HG03135 (cell line): ENCODE measurements around the gene NEXN.
A peak's percentile ranks its signal among the peaks of the same experiment; 100 is the strongest.

Source experiments
- ATAC-seq: cut with Tn5 transposase; IDR thresholded peaks from one replicate; pipeline ENCODE4 v1.9.1; 2021; ENCODE audit warnings: mild to moderate bottlenecking, moderate library complexity; ENCODE audit not compliant: unreplicated experiment

The NEXN gene

GRCh38 chr1:77888081-77888780 is at the start of gene NEXN:
NEXN (plus strand) TSS chr1:77888624; CDS start chr1:77916107, 27,483 bp downstream.
- ATAC-seq: peak; percentile 30

- ATAC-seq: no peak
These were observed 46.9 kb upstream of the NEXN start for GRCh38 chr1:77841574-77841973.

DNA sequence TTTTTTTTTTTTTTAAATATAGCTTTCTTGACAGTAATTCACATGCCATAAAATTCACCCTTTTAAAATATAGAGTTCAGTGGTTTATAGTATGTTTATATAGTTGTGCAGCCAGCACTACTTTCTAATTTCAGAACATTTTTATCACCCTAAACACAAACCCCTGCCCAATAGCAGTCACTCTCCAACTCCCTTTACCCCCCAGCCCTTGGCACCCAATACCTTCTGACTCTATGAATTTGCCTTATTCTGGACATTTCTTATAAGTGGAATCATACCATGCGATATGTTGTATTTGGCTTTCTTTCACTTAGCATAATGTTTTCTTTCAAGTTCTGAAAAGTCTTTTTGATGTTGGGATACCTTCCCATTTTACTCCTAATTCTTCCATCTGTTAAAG is 42.5 kb upstream of the NEXN start:
- ATAC-seq: no peak

- ATAC-seq: no peak
These were observed 41.5 kb upstream of the NEXN start for GRCh38 chr1:77846966-77847365.

GRCh38 chr1:77847621-77848080 is 40.8 kb upstream of the NEXN start:
- no peak for ATAC-seq

- ATAC-seq: no peak
These were observed 38.3 kb upstream of the NEXN start for GRCh38 chr1:77850082-77850481.

DNA sequence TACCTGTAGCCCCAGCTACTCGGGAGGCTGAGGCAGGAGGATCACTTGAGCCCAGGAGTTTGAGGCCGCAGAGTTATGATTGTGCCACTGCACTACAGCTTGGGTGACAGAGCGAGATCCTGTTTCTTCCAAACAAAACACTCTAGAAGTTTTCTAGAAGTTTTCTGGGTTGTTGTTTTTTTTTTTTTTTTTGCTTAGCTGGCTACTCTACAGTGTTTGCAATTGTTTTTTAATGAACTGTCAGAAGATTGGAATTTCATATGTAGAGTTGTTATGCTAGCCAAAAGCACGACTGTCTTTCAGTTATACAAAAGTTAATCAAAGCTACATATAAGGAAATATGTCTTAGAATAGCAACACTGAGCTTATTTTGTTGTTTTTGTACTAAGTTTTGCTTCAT is 30.9 kb upstream of the NEXN start:
- ATAC-seq: no peak

DNA sequence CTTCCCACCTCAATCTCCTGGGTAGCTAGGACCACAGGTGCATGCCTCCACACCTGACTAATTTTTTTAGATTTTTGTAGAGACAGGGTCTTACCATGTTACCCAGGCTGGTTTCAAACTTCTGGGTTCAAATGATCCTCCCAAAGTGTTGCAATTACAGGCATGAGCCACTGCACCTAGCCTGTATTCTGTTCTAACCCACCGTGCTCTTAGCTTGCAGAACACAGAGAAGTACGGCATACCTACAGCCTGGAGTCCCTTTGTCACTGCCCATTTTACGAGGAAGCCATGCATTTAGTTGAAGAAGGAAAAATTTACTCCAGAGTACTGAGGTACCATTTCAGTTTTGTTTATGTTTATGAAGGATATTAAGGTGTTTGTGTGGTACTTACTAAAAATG is 29.7 kb upstream of the NEXN start:
- ATAC-seq: no peak

DNA sequence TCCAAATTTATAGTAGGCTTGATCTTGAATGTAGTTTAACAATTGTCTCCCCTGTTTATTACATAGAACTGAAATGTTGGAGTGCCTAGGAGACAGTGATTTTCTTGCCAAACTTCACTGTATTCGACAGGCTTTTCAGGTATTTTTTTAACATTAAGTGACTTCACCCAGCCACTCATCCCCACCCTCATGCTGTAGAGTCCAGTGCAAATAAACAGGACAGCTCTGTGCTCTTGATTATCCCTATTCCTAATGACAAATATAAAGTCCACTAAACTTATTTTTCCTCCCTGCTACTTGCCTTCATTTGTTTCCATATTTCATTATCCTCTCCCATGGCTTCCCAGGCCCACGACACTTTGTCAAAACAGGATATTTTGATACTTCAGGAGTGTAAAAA is 29.2 kb upstream of the NEXN start:
- no peak for ATAC-seq

DNA sequence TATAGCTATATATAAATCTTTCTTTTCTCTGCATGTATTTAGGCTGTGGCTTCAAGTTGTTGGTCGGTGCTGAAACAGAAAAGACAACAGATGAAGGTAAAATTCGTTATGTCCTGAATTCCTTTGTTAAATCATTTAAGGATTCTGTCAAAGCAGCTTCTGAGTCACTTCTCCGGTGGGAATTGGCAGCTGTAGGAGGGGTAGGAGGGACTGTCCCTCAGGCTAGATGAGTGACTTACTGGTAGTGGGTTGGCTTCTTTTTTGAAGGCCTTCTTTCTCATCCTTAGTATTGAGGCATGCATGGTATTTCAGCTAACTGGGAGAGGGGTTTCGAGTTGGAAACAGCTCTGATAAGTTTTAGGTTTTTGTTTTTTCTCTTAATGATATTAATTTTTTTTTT is 22.1 kb upstream of the NEXN start:
- ATAC-seq: no peak

DNA sequence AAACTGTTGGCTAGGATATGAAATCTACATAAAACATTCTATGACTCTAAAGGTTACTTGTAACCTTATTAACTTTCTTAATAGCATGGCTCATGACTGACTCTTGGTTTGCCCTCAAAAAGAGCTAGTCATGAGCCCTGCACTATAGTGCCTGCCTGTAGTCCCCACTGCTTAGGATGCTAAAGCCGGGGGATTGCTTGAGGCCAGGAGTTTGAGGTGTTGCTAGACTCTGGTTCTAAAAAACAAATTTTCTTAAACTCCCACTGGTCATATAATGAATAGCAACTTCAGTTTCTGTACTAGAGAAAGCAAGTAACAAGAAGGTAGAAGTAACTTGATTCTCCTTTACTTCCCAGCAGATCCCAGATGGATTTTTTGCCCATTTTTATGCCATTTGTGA is 15.8 kb upstream of the NEXN start:
- ATAC-seq: no peak

- no peak for ATAC-seq
These were observed 15.0 kb upstream of the NEXN start for GRCh38 chr1:77873461-77873860.

- no peak for ATAC-seq
These were observed 13.5 kb upstream of the NEXN start for GRCh38 chr1:77874804-77875445.

DNA sequence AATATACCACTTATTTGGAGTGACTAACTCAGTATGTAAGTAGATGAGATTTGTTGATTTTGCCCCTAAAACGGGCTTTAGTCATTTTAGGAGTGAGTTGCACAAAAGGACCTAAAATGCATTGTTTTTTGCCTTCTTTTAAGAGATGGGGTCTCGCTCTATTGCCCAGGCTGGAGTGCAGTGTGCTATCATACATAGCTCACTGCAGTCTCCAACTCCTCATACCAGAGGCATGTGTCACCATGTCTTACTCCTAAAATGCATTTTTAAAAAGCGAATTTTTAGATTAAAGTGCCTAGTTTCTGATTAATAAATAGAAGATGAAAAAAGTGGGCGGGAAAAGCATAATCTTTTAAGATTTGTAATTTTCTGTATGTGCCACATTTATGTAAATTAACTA is 11.5 kb upstream of the NEXN start:
- ATAC-seq: no peak

DNA sequence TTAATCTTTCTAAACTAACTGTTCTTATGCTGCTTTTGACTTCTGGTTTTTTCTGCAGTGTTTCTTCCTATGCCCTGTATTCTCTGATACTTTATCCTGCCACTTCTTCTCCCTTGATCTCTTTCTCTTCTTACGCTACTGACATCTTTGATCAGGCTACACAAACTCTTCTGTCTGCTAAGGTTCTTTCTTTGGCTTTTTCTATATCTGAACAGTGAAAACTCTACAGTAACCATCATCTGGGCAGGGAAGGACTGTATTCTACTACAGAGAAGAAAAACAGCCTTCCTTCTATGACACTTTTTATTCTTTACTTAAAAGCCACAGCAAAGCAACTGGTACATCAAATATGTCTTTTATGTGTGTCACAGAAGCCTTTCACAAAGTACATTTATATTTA is 7.4 kb upstream of the NEXN start:
- ATAC-seq: no peak

- ATAC-seq: no peak
These were observed 6.0 kb upstream of the NEXN start for GRCh38 chr1:77882411-77882810.

- peak; percentile 52 for ATAC-seq
These were observed 588 bp downstream of the NEXN start for GRCh38 chr1:77888781-77889642.

GRCh38 chr1:77889671-77890070 is 1.2 kb downstream of the NEXN start:
- ATAC-seq: no peak

DNA sequence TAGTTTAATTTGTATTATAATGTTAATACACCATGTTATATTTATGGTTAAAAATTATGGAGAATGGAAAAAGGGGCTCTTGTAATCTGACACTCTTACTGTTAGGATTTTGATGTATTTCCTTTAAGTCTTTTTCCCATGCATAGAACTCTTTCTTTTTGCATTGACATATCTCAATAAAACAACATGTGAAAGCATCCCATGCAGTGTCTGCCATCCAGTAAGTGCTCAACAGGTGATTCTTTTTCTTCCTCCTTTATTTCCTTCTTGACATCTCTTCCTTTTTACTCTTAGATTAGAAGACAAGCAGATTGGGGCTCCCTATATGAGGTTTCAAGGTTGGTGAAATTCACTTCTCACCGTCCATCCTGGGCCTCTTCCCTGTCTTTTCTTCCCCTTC is 2.8 kb downstream of the NEXN start:
- ATAC-seq: no peak

DNA sequence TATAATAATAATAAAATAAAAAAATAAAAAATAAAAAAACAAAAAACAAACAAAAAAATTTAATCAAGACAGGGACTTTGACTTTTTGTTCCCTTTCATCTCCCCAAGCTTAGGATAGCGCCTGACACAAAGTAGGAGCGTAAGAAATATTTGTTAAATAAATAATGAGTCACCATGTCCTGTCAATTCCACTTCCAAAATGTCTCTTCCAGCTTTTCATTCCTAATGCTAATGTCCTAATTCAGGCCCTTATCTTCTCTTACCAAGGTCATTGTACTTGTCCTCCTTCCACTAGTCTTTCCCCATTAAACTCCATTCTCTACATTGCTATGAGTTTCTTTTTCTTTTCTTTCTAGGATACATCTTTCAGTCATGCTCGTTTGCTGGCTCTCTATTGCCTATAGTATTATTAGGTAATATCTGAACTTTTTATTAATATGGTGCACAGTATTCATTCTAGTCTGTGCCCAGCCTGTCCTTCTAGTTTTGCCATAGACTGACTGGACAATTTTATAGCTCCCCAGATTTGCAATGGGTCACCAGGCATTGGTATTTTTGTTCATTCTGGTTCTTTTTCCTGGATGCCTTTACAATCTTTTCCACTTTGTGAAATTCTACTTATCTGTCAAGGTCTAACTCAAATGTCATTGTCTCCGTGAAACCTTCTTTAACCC is 11.4 kb downstream of the NEXN start:
- no peak for ATAC-seq

- ATAC-seq: no peak
These were observed 12.4 kb downstream of the NEXN start for GRCh38 chr1:77900687-77901293.
